ENCODE measurements around the gene ZNF423. TPM values are rescaled to one million over a fixed set of nuclear protein-coding genes. Genes with fewer than 3 reads are reported as not detected.

Gene ZNF423
- total and polyA plus RNA-seq, 2 experiments from 2014 or later, result 12.3 to 22.2 TPM

DNA sequence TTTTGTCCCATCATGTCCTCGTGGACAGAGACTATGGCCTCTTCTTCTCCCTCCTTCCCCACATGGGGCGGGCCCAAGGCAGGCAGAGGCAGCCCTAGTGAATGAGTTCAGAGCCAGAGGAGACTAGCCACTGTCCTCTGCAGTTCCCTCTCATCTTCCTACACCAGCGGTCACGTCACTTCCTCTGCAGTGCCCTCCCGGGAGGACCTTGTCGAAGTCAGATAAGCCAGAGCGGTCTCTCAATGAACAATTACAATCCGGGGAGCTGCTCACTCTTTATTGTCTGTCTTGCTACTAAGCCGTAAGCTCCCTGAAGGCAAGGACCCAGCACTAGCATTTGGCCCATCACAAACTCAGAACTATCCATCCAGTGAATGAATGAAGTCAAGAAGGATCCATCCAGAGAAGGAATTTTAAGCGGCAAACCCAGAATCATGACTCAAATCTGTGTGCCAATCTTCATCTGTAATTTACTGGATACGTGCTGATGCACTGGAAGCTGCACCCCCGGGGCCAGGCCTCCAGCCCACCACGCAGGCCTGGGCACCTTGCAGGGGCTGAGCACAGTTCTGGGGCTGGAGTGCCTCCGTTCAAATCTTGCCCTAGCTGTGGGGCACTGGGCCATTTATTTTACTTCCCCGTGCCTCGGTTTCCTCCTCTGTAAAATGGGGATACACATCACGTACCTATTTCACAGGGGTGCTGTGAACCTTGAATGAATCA is 18.1 kb downstream of the ZNF423 start:
- H3K27me3 ChIP-seq, result no peaks in the 10 kb centered on the region
- H3K36me3 ChIP-seq, result no peaks in the 10 kb centered on the region
- peaks cover 24% of the 10 kb centered on the region for H3K4me1 ChIP-seq (ENCODE audit: low read depth)
- H3K27ac ChIP-seq, result no peak overlapping the region
- H3K9me3 ChIP-seq (ENCODE audit: low read depth), result no peaks in the 10 kb centered on the region
- no peak overlapping the region for H3K4me3 ChIP-seq
- TF ChIP-seq CTCF (IDR thresholded peaks at IDR 0.05; ENCODE audit: low read depth, low read length), result no peak
- DNase-seq (ENCODE audit: low read depth in 1 of 2, low spot score in 1 of 2), result peak; percentile 34 to 60

- no peaks in the 10 kb centered on the region for H3K9me3 ChIP-seq (ENCODE audit: low read depth)
- TF ChIP-seq CTCF (IDR thresholded peaks at IDR 0.05; ENCODE audit: low read depth, low read length), result no peak
- H3K4me3 ChIP-seq, result no peak overlapping the region
- no peaks in the 10 kb centered on the region for H3K36me3 ChIP-seq
- no peaks in the 10 kb centered on the region for H3K27me3 ChIP-seq
- peaks cover 24% of the 10 kb centered on the region for H3K4me1 ChIP-seq (ENCODE audit: low read depth)
- H3K27ac ChIP-seq, result no peak overlapping the region
- no peak for DNase-seq (ENCODE audit: low read depth in 1 of 2, low spot score in 1 of 2)
Observed at GRCh38 chr16:49836668-49837067, 19.2 kb downstream of the ZNF423 start.

DNA sequence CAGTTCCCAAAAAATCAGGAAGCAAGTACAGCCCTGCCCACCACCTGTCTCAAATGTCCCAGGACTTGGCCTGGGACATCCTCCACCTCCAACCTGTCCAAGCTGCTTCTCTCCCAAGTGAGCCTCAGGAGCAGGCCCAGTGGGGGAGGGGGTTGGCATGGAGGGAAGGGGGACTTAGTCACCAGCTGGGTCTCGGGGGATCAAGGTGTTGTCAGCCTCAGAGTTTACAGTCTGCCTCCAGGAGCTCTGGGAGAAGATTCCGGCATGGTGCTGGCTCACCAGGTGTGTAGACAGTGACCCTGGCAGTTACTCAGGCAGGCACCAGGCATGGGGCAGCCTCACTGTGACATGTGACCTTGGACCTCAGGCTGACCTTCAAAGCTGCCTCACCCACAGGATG is 19.7 kb downstream of the ZNF423 start:
- TF ChIP-seq CTCF (IDR thresholded peaks at IDR 0.05; ENCODE audit: low read depth, low read length), result no peak
- DNase-seq (ENCODE audit: low read depth in 1 of 2, low spot score in 1 of 2), result no peak
- Histone ChIP-seq H3K36me3 (no peaks in the 10 kb centered on the region), H3K4me3 (no peak overlapping the region), H3K27me3 (no peaks in the 10 kb centered on the region), H3K27ac (no peak overlapping the region), H3K9me3 (ENCODE audit: low read depth) (no peaks in the 10 kb centered on the region), H3K4me1 (ENCODE audit: low read depth) (peaks cover 24% of the 10 kb centered on the region)

DNA sequence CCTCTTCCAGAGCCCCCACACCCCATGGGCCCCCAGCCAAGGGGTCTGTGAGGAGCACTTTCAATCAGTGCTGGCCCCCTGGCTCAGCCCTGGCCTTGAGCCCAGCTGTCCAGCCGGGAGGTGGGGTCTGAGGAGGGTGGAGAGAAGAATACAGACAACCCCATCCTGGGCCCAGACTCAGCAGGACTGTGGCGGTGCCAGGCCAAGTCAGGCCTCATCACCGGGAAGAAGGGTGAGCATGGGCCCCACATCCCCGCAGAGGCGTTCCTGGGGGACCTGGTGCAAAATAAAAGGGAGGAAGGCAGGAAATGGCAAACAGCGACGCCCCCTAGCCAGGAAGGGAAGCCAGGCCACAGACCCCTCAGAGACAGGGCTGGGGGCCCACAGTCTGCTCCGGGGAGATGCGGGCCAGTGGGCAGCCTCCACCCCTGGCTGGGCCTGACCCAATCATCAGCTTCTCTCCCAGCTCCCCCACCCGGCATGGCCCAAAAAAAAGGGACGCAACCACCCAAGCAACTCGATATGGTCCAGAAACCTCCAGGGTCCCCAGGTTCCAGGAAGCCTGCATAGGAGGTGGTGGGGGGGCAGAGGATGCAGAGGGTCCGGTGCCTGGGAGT is 20.6 kb downstream of the ZNF423 start:
- H3K27ac ChIP-seq, result no peak overlapping the region
- no peaks in the 10 kb centered on the region for H3K36me3 ChIP-seq
- peaks cover 24% of the 10 kb centered on the region for H3K4me1 ChIP-seq (ENCODE audit: low read depth)
- H3K9me3 ChIP-seq (ENCODE audit: low read depth), result no peaks in the 10 kb centered on the region
- no peak for TF ChIP-seq CTCF (IDR thresholded peaks at IDR 0.05; ENCODE audit: low read depth, low read length)
- DNase-seq (ENCODE audit: low read depth in 1 of 2, low spot score in 1 of 2), result peak in 1 of 2 donors; percentile 37
- H3K27me3 ChIP-seq, result no peaks in the 10 kb centered on the region
- no peak overlapping the region for H3K4me3 ChIP-seq

- Histone ChIP-seq H3K4me1 (ENCODE audit: low read depth) (peaks cover 24% of the 10 kb centered on the region), H3K27ac (no peak overlapping the region), H3K27me3 (no peaks in the 10 kb centered on the region), H3K4me3 (no peak overlapping the region), H3K9me3 (ENCODE audit: low read depth) (no peaks in the 10 kb centered on the region), H3K36me3 (no peaks in the 10 kb centered on the region)
- DNase-seq (ENCODE audit: low read depth in 1 of 2, low spot score in 1 of 2), result peak; percentile 37 to 79
- TF ChIP-seq CTCF (IDR thresholded peaks at IDR 0.05; ENCODE audit: low read depth, low read length), result no peak
Observed at GRCh38 chr16:49834531-49835151, 21.3 kb downstream of the ZNF423 start.
